ENCODE results near the gene SLC4A11. TPM values are rescaled to one million over a fixed set of nuclear protein-coding genes. Genes with fewer than 3 reads are reported as not detected.

The SLC4A11 gene
- total and polyA plus RNA-seq, 2 donors (not counting 1 experiment from before 2014, with no cell fraction given), result 0.56 to 1.7 TPM

DNA sequence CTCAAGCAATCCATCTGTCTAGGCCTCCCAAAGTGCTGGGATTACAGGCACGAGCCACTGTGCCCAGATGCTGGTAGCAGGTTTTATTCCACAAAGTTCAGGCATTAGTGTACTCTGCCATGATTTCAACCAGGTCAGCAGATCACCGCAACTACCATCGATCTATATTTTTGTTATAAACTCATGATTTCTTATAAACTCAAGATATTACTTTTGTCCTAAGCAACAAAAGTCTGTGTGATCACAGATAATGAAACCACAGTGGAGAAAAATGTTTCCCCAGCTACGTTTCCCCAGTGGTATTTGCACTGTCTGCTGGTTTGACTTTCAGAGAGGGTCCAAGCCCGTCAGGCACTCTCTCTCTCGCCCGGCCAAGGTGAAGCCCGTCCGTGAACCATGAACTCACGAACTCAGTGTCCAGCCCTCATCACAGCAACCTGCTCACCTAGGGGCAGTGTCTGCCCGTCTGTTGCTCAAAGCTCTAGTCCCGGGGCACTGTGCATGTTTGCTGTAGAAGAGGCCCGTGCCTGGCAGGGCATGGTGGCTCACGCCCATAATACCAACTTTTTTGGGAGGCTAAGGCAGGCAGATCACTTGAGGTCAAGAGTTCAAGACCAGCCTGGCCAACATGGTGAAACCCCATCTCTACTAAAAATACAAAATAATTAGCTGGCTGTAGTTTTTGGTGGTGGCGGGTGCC is 7.0 kb downstream of the SLC4A11 start:
- Histone ChIP-seq H3K4me2 (ENCODE audit: extremely low read depth, insufficient read depth, low read length) (no peak overlapping the region), H3K79me2 (ENCODE audit: control insufficient read depth, insufficient read depth, low read length) (no peaks in the 10 kb centered on the region), H3K36me3 (ENCODE audit: control insufficient read depth, insufficient read depth, low read length) (no peaks in the 10 kb centered on the region), H3K4me3 (replicated peaks in 1 of 4; ENCODE audit: control extremely low read depth in 1 of 4, insufficient read depth in 1 of 4, low read depth in 3 of 4, low read length in 4 of 4) (no peak overlapping the region), H2AFZ (ENCODE audit: low read length) (no peak overlapping the region), H3K9ac (ENCODE audit: insufficient read depth, low read length) (no peak overlapping the region), H3K27me3 (ENCODE audit: control insufficient read depth, insufficient read depth, low read length) (no peaks in the 10 kb centered on the region), H3K9me3 (ENCODE audit: control insufficient read depth, insufficient read depth, low read depth, low read length) (no peaks in the 10 kb centered on the region), H4K20me1 (ENCODE audit: control insufficient read depth, extremely low read depth, insufficient read depth, low read length) (no peaks in the 10 kb centered on the region), H3K27ac (ENCODE audit: insufficient read depth, low read length) (no peak overlapping the region), H3K4me1 (ENCODE audit: control insufficient read depth, extremely low read depth, insufficient read depth, low read length) (no peaks in the 10 kb centered on the region)
- no peak for DNase-seq (ENCODE audit: low read depth in 2 of 2)
- TF ChIP-seq, protein P1, sequence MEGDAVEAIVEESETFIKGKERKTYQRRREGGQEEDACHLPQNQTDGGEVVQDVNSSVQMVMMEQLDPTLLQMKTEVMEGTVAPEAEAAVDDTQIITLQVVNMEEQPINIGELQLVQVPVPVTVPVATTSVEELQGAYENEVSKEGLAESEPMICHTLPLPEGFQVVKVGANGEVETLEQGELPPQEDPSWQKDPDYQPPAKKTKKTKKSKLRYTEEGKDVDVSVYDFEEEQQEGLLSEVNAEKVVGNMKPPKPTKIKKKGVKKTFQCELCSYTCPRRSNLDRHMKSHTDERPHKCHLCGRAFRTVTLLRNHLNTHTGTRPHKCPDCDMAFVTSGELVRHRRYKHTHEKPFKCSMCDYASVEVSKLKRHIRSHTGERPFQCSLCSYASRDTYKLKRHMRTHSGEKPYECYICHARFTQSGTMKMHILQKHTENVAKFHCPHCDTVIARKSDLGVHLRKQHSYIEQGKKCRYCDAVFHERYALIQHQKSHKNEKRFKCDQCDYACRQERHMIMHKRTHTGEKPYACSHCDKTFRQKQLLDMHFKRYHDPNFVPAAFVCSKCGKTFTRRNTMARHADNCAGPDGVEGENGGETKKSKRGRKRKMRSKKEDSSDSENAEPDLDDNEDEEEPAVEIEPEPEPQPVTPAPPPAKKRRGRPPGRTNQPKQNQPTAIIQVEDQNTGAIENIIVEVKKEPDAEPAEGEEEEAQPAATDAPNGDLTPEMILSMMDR (conservative IDR thresholded peaks at IDR 0.05 in 1 of 2, IDR thresholded peaks at IDR 0.05 in 1 of 2; ENCODE audit: low read depth in 1 of 2, low read length in 2 of 2), result no peak
- no peak for TF ChIP-seq EZH2 (IDR thresholded peaks at IDR 0.05; ENCODE audit: low read length, missing control alignments)

DNA sequence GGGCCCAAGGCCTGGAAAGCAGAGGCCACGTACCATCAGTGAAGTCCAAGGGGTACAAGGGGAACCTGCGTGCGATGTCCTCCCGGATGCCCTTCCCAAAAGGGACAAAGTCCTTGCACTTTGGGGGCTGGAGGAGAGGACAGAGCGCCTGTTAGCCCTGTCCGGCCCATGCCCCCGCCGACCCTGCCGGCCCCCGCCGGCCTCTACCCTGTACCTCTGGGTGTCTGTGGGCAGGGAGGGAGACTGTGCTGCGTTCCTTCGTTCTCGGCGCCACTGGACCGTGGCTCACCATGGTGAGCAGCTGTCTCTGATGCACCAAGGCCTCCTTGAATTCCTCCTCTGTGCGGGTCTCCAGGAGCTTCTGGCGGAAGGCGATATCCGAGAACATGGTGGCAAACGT is 7.9 kb downstream of the SLC4A11 start:
- H3K79me2 ChIP-seq (ENCODE audit: control insufficient read depth, insufficient read depth, low read length), result no peaks in the 10 kb centered on the region
- no peak overlapping the region for H3K4me2 ChIP-seq (ENCODE audit: extremely low read depth, insufficient read depth, low read length)
- no peaks in the 10 kb centered on the region for H3K9me3 ChIP-seq (ENCODE audit: control insufficient read depth, insufficient read depth, low read depth, low read length)
- H3K27ac ChIP-seq (ENCODE audit: insufficient read depth, low read length), result no peak overlapping the region
- DNase-seq (ENCODE audit: low read depth in 2 of 2), result no peak
- no peaks in the 10 kb centered on the region for H3K4me1 ChIP-seq (ENCODE audit: control insufficient read depth, extremely low read depth, insufficient read depth, low read length)
- no peaks in the 10 kb centered on the region for H4K20me1 ChIP-seq (ENCODE audit: control insufficient read depth, extremely low read depth, insufficient read depth, low read length)
- H3K27me3 ChIP-seq (ENCODE audit: control insufficient read depth, insufficient read depth, low read length), result no peaks in the 10 kb centered on the region
- H3K36me3 ChIP-seq (ENCODE audit: control insufficient read depth, insufficient read depth, low read length), result no peaks in the 10 kb centered on the region
- no peak overlapping the region for H2AFZ ChIP-seq (ENCODE audit: low read length)
- TF ChIP-seq, protein P1 (conservative IDR thresholded peaks at IDR 0.05 in 1 of 2, IDR thresholded peaks at IDR 0.05 in 1 of 2; ENCODE audit: low read depth in 1 of 2, low read length in 2 of 2), result no peak
- TF ChIP-seq EZH2 (IDR thresholded peaks at IDR 0.05; ENCODE audit: low read length, missing control alignments), result no peak
- H3K9ac ChIP-seq (ENCODE audit: insufficient read depth, low read length), result no peak overlapping the region
- H3K4me3 ChIP-seq (replicated peaks in 1 of 4; ENCODE audit: control extremely low read depth in 1 of 4, insufficient read depth in 1 of 4, low read depth in 3 of 4, low read length in 4 of 4), result no peak overlapping the region

DNA sequence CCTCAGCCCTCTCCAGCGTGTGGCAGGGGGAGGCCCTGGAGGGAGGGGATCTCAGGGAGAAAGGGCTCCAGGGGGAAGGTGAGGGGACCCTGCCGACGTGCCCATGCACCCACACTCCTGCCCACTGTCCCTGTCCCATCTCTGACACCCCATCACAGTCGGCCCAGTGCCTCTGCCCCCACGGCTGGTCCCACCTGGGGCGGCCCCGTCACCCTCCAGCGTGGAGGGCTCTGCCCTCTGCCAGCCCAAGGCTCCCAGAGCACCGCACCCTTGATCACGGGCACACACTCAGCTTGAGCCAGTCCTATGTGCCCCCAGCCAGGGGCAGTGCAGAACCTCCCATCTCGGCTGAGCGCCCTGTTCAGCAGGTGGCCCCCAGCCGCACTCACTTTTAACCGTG is 9.2 kb downstream of the SLC4A11 start:
- no peak for TF ChIP-seq EZH2 (IDR thresholded peaks at IDR 0.05; ENCODE audit: low read length, missing control alignments)
- TF ChIP-seq, protein P1 (conservative IDR thresholded peaks at IDR 0.05 in 1 of 2, IDR thresholded peaks at IDR 0.05 in 1 of 2; ENCODE audit: low read depth in 1 of 2, low read length in 2 of 2), result no peak
- DNase-seq (ENCODE audit: low read depth in 2 of 2), result no peak
- Histone ChIP-seq H3K27ac (ENCODE audit: insufficient read depth, low read length) (no peak overlapping the region), H3K9me3 (ENCODE audit: control insufficient read depth, insufficient read depth, low read depth, low read length) (no peaks in the 10 kb centered on the region), H3K36me3 (ENCODE audit: control insufficient read depth, insufficient read depth, low read length) (no peaks in the 10 kb centered on the region), H3K79me2 (ENCODE audit: control insufficient read depth, insufficient read depth, low read length) (no peaks in the 10 kb centered on the region), H3K4me3 (replicated peaks in 1 of 4; ENCODE audit: control extremely low read depth in 1 of 4, insufficient read depth in 1 of 4, low read depth in 3 of 4, low read length in 4 of 4) (no peak overlapping the region), H3K9ac (ENCODE audit: insufficient read depth, low read length) (no peak overlapping the region), H3K27me3 (ENCODE audit: control insufficient read depth, insufficient read depth, low read length) (no peaks in the 10 kb centered on the region), H2AFZ (ENCODE audit: low read length) (no peak overlapping the region), H4K20me1 (ENCODE audit: control insufficient read depth, extremely low read depth, insufficient read depth, low read length) (no peaks in the 10 kb centered on the region), H3K4me2 (ENCODE audit: extremely low read depth, insufficient read depth, low read length) (no peak overlapping the region), H3K4me1 (ENCODE audit: control insufficient read depth, extremely low read depth, insufficient read depth, low read length) (no peaks in the 10 kb centered on the region)

Data from fibroblast of lung (primary cell).